Fibroblast of pulmonary artery (primary cell): Measurements from ENCODE around the gene TGFBI.
A peak's percentile ranks its signal among the peaks of the same experiment; 100 is the strongest.

Source experiments
- DNase-seq: peaks from one replicate; pipeline ENCODE4 v3.0.0-alpha.2; 2010; ENCODE audit warnings: low read depth
- H3K4me3 ChIP-seq: replicated peaks from 2 replicates; pipeline ENCODE4 v1.5.1; 2011; ENCODE audit warnings: low read depth, mild to moderate bottlenecking, control low read depth, low read length, moderate library complexity
- TF ChIP-seq, protein P1 (sequence below): IDR thresholded peaks from 2 replicates; pipeline ENCODE4 v1.5.1; 2011; ENCODE audit warnings: mild to moderate bottlenecking, control low read depth, low read length, inconsistent platforms; ENCODE audit errors: missing control alignments

TGFBI gene

DNA sequence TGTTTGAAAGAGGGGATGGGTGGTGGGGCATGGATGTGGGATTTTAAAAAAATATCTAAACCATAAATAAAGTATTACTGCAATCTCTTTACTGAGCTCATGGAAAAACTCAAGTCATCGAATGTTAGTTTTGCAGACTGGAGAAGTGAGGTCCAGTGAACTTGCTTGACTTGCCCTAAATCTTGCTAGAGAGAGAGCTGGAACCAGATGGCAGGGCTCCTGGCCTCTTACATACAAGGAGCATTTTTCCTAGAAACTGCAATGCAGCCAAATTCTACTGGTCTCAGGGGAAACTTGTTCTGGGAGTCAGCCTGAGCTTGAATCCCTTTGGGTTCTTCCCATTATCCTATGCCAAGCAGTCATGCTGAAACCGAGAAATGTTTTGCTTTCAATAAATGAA lies 2.9 kb upstream of the TGFBI start:
- DNase-seq = peak; percentile 58
- TF ChIP-seq, protein P1, sequence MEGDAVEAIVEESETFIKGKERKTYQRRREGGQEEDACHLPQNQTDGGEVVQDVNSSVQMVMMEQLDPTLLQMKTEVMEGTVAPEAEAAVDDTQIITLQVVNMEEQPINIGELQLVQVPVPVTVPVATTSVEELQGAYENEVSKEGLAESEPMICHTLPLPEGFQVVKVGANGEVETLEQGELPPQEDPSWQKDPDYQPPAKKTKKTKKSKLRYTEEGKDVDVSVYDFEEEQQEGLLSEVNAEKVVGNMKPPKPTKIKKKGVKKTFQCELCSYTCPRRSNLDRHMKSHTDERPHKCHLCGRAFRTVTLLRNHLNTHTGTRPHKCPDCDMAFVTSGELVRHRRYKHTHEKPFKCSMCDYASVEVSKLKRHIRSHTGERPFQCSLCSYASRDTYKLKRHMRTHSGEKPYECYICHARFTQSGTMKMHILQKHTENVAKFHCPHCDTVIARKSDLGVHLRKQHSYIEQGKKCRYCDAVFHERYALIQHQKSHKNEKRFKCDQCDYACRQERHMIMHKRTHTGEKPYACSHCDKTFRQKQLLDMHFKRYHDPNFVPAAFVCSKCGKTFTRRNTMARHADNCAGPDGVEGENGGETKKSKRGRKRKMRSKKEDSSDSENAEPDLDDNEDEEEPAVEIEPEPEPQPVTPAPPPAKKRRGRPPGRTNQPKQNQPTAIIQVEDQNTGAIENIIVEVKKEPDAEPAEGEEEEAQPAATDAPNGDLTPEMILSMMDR = no peak
- H3K4me3 ChIP-seq = no peak overlapping the region

DNA sequence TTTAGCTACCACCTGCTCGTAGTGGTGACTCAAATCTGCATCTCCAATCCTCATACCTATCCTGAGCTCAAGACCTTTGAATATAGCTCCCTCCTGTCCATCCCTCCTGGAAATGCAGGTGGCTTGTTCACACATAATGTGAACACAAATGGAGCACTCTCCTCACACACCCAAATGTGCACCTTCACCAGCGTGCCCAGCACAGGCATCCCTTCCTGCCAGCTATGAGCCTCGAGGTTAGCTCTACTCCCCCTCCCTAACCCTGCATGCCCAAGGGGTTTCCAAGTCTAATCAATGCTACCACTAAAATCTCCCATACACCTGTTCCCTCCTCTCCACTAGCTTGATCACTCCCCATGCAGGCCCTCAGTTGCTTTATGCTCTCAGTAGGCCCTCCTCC lies 2.2 kb upstream of the TGFBI start:
- no peak for DNase-seq
- TF ChIP-seq, protein P1 = no peak
- H3K4me3 ChIP-seq = no peak overlapping the region

DNA sequence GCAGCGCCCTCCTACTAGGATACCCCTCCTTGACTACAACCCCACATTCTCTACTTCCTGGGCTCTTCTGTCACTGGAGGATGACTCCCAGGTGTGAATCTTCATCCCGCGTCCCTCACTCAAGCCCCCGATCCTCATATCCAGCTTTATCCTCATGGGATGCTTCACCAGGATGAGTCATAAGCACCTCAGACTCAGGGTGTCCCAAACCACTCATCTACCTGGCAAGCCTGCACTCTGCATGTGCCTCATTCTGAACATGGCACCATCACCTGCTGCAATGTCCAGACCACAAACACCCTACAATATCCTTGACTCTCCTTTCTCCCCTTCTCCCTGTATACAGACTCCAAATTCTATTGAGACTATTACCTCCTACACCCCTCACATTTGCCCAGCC lies 1.5 kb upstream of the TGFBI start:
- no peak overlapping the region for H3K4me3 ChIP-seq
- DNase-seq = no peak
- TF ChIP-seq, protein P1 = no peak

DNA sequence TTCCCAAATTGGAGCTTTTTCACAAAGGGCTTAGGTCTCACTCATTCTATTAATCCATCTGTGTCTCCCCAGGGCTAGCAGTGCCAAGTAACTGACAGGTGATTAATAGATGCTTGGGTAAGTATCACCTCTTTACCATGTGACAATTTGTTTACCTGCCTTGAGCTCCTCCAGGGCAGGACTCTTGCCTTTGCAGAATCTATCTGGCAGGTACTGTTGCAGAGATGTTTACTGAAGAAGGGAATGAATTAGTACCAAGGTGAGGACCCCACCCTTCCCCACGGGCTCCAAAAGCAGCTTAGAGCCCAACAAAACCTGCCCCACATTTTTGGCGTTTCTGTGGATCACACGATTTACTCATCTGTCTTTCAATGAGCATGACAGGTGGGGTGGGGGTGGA lies 698 bp upstream of the TGFBI start:
- DNase-seq = no peak
- TF ChIP-seq, protein P1 = no peak
- no peak overlapping the region for H3K4me3 ChIP-seq

DNA sequence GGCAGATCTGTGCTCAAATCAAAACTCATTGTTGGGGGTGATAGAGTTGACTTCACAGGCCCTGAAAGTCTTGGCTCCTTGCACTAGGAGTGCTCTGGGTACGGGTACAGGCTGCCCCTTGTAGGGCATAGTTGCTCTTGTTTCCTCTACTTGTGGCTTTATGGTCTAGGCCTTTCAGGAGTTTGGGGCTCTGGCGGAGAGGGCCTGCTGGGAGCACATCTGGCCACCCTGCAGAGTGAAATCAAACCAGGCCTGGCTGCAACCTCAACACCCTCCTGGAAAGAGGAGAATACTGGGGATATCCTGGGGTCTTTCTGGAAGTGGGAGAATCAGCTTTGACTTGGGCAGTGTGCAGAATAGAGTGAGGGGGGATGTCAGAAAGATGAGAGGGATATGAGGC lies 1.5 kb downstream of the TGFBI start:
- DNase-seq = no peak
- TF ChIP-seq, protein P1 = no peak
- peak overlapping the region; percentile 75 for H3K4me3 ChIP-seq

DNA sequence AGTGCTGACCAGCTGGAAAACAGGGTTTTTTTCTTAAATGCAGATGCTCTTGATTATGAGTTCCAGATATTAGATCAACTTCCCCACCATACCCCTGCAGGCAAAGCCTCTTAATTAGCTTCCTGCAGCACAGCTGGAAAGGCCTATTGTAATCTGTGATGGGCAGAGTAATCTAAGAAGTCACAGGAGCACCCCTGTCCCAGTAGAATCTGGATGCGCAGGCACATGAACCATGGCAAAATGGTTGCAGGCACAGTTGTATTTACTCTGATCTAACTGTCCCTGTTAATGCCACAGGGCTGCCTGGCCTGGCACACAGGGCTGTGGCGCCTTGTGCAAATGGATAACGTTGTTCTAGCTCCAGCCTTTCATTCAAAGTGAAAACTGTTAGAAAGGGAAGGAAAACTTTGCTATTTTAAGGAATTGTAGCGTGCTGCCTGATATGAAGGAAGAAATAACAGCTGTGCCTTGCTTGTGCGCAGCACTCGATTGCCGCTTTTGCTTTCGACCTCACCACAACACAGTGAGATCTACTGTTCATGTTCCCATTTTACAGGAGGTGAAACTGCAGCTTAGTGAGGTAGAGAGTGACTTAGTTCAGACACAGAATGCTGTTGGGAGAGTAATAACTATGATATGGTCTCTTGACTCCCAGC lies 2.3 kb downstream of the TGFBI start:
- no peak for DNase-seq
- H3K4me3 ChIP-seq = peak overlapping the region; percentile 75
- TF ChIP-seq, protein P1 = no peak

DNA sequence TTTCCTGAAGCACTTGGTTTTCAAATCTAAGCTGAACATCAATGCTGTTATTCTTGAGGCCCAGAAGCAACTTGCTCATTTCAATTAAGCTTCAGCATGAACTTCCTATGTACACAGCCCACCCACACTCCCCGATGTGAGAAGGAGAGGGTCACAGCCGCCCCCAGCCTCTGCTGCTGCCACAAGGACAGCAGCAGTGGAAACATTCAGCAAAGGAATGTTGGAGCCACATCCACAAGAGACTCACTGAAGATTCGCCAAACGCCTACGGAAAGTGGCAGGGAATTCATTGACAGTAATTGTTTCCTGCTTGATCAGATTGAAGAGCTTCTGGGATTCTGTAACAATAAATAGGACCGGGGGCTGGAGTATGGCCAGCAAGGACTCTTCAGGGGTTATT lies 2.9 kb downstream of the TGFBI start:
- no peak for DNase-seq
- H3K4me3 ChIP-seq = peak overlapping the region; percentile 75
- TF ChIP-seq, protein P1 = no peak
